ENCODE results near the gene RUBCN. TPM values are rescaled to one million over a fixed set of nuclear protein-coding genes. Genes with fewer than 3 reads are reported as not detected.

The RUBCN gene
- total and polyA plus RNA-seq, 9 of the 15 experiments (the other 6 are each of a cell fraction or from before 2014, with no cell fraction given), result 8.4 to 24.0 (median 11.9) TPM

DNA sequence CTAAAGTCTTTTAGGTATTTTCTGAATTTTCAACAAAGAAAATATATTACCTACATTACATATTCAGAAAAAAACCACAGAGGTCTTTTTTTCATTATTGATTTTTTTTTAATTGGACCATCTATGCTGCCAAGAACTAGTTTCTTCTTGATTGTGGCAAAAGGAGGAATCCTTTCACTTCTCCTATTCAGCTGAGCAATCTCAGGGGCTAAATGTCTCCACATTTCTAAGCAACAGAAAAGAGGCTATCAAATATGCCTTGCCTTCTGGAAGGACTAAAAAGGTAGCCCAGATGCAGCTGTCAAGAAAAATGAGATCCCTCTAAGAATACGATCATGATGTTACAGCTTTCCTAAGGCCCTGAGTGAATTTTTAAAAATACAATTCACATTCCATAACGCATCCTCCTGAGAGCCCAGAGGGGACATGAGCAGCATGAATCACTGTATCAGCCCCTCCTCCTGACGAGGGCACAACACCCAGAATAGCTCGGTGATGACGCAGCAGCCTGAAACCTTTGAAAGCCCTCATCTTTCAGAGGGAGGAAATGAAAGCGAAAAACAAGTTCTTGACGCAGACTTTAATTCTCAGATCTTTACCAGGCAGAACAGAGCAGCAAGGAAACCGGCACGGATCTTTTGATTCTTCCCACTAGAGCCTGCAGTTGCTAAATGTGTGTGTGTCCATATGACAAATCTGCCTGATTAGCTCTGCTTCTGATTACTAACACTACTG lies 24.6 kb downstream of the RUBCN start (continued):
- TF ChIP-seq, protein P1, sequence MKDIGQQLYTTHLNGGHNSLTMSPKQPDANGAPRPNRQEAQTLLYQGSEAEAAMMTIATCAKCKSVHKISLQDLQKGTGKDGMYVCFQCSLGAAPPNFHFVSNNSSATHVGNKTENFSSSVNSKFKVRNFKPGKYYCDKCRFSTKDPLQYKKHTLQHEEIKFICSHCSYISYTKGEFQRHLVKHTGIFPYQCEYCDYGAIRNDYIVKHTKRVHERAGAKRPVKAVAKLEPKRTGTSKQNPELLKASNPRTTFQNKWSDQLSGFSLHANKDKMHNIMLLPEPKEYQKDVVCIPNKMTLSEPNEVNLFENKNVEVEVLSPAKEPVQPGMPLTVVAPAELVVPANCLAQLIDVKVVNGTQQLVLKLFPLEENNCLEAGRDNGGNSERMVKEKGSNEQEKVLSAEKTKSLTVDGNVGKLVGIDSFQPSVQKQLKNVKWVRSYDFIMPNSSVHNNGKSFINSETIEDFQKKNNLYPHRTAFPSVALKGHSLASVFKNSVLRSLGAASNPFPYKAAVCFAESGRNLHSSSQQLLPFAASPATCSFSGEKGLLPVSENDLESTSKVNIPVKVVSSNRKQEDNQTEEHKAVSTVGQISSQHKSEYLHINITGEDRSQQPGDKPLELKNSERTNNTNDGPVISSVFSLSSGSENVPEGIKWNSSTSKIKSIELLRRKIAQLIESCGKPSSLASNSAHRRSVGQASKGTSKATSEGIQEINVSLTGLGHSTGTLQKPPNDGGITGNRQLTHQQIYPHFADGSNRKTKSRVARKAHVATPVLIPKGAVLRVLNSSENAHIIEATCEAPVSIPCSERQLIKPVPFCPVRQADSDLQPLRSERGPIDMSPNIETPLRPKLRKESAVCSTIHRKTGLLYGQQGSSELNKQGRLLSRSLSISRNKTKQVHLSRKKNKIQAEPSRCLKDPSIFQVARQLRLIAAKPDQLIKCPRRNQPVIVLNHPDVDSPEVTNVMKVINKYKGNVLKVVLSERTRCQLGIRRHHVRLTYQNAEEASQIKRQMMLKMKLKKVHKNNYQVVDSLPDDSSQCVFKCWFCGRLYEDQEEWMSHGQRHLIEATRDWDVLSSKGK (CRISPR knock-in tag; IDR thresholded peaks at IDR 0.05), result no peak
- no peak for TF ChIP-seq ZNF175 (CRISPR knock-in tag; IDR thresholded peaks at IDR 0.05; ENCODE audit: low read depth)
- TF ChIP-seq ZC3H11A (IDR thresholded peaks at IDR 0.05; ENCODE audit: low read depth, low read length), result no peak
- no peak for TF ChIP-seq SIN3A (IDR thresholded peaks at IDR 0.05; ENCODE audit: borderline replicate concordance in 2 of 2, control insufficient read depth in 1 of 2, low read depth in 2 of 2, low read length in 2 of 2)
- no peak for TF ChIP-seq ZNF57 (CRISPR knock-in tag; IDR thresholded peaks at IDR 0.05)
- TF ChIP-seq SRSF9 (IDR thresholded peaks at IDR 0.05; ENCODE audit: borderline replicate concordance, low read depth, low read length), result no peak
- TF ChIP-seq CXXC5 (CRISPR knock-in tag; IDR thresholded peaks at IDR 0.05), result peak; percentile 41
- peak; percentile 69; the same call in 1 of the 2 replicates for TF ChIP-seq CREB1 (IDR thresholded peaks at IDR 0.05)
- peak; percentile 65; the same call in 1 of the 2 replicates for TF ChIP-seq CREB1 (CRISPR knock-in tag; IDR thresholded peaks at IDR 0.05)
- TF ChIP-seq GATAD2A (IDR thresholded peaks at IDR 0.05), result no peak
- no peak for TF ChIP-seq NELFE (IDR thresholded peaks at IDR 0.05; ENCODE audit: insufficient read depth, insufficient read length)
- TF ChIP-seq, protein P2, sequence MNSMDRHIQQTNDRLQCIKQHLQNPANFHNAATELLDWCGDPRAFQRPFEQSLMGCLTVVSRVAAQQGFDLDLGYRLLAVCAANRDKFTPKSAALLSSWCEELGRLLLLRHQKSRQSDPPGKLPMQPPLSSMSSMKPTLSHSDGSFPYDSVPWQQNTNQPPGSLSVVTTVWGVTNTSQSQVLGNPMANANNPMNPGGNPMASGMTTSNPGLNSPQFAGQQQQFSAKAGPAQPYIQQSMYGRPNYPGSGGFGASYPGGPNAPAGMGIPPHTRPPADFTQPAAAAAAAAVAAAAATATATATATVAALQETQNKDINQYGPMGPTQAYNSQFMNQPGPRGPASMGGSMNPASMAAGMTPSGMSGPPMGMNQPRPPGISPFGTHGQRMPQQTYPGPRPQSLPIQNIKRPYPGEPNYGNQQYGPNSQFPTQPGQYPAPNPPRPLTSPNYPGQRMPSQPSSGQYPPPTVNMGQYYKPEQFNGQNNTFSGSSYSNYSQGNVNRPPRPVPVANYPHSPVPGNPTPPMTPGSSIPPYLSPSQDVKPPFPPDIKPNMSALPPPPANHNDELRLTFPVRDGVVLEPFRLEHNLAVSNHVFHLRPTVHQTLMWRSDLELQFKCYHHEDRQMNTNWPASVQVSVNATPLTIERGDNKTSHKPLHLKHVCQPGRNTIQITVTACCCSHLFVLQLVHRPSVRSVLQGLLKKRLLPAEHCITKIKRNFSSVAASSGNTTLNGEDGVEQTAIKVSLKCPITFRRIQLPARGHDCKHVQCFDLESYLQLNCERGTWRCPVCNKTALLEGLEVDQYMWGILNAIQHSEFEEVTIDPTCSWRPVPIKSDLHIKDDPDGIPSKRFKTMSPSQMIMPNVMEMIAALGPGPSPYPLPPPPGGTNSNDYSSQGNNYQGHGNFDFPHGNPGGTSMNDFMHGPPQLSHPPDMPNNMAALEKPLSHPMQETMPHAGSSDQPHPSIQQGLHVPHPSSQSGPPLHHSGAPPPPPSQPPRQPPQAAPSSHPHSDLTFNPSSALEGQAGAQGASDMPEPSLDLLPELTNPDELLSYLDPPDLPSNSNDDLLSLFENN (IDR thresholded peaks at IDR 0.05; ENCODE audit: low read depth in 2 of 2, low read length in 2 of 2), result no peak
- TF ChIP-seq ZNF699 (CRISPR knock-in tag; IDR thresholded peaks at IDR 0.05; ENCODE audit: insufficient replicate concordance), result no peak
- TF ChIP-seq FOXA1 (IDR thresholded peaks at IDR 0.05; ENCODE audit: borderline replicate concordance), result no peak
- no peak for TF ChIP-seq SETDB1 (IDR thresholded peaks at IDR 0.05; ENCODE audit: low read length)
- no peak for TF ChIP-seq ZNF778 (CRISPR knock-in tag; IDR thresholded peaks at IDR 0.05)
- no peak for TF ChIP-seq NR1H2 (CRISPR knock-in tag; IDR thresholded peaks at IDR 0.05)
- no peak for TF ChIP-seq ATF1 (CRISPR knock-in tag; IDR thresholded peaks at IDR 0.05)
- TF ChIP-seq ATF1 (tag; IDR thresholded peaks at IDR 0.05), result peak; percentile 82
- no peak for TF ChIP-seq CEBPB (tag; IDR thresholded peaks at IDR 0.05)
- no peak for TF ChIP-seq NR2C2 (CRISPR knock-in tag; IDR thresholded peaks at IDR 0.05)
- TF ChIP-seq NR2C2 (tag; IDR thresholded peaks at IDR 0.05), result 0 out of 2 replicates have a peak, but pooled peaks have one; percentile 26
- no peak for TF ChIP-seq PTBP1 (IDR thresholded peaks at IDR 0.05; ENCODE audit: low read depth, low read length)
- TF ChIP-seq TEAD2 (tag; IDR thresholded peaks at IDR 0.05), result no peak
- TF ChIP-seq SUPT5H (IDR thresholded peaks at IDR 0.05), result no peak
